A549 (cell line): ENCODE results near the gene SPTLC2. TPM values are rescaled to one million over a fixed set of nuclear protein-coding genes. Genes with fewer than 3 reads are reported as not detected.

Source experiments
- ATAC-seq, 2 experiments: fragments of 200-7000 bp in 1 of 2; fragments of >200 bp in 1 of 2; cut with Nextera tagmentation in 1 of 2; cut with Tn5 transposase in 1 of 2; 3 replicates each; pipeline versions ENCODE4 v1.8.0 to v1.9.1; 2018 to 2020; ENCODE audit warnings: mild to moderate bottlenecking in 1 of 2, moderate library complexity in 1 of 2
- CTCF ChIA-PET: fragments of 300-600 bp; sonication (Branson Sonifier 250); formaldehyde crosslinking; extraction: SDS; loops from one replicate; lab custom pipeline; 2021; ENCODE audit warnings: antibody characterized with exemption, inconsistent platforms; lab: Yijun Ruan, JAX
- POLR2A ChIA-PET: fragments of 350-600 bp; formaldehyde crosslinking; extraction: SDS; loops from one replicate; lab custom pipeline; 2021; ENCODE audit warnings: antibody characterized with exemption, inconsistent platforms; lab: Yijun Ruan, JAX
- DNase-seq, 2 experiments: peaks; one replicate each; pipeline versions ENCODE4 v3.0.0 to v3.0.0-alpha.2; 2011 to 2016; ENCODE audit warnings: low read depth in 1 of 2, low spot score in 1 of 2
- FAIRE-seq: peaks from 2 replicates; lab custom pipeline; 2011; peaks lifted over from hg19 to GRCh38; lab: Jason Lieb, UNC
- H3K27ac ChIP-seq, 2 experiments: fragments of >200 bp; sonication (Bioruptor Twin); formaldehyde crosslinking; 3 replicates each; pipeline ENCODE4 v1.5.1; 2016 to 2017
- H3K4me1 ChIP-seq: fragments of >200 bp; sonication (Bioruptor Twin); formaldehyde crosslinking; 3 replicates; pipeline ENCODE4 v1.6.1; 2016
- H3K4me2 ChIP-seq: fragments of >200 bp; sonication (Bioruptor Twin); formaldehyde crosslinking; 3 replicates; pipeline ENCODE4 v1.6.1; 2016
- H3K4me3 ChIP-seq: fragments of >200 bp; sonication (Bioruptor Twin); formaldehyde crosslinking; 3 replicates; pipeline ENCODE4 v1.5.1; 2016
- H3K9me3 ChIP-seq: fragments of >200 bp; sonication (Bioruptor Twin); formaldehyde crosslinking; 3 replicates; pipeline ENCODE4 v1.6.1; 2016
- CEBPB ChIP-seq, 2 experiments: fragments of >200 bp in 1 of 2; sonication (Bioruptor Twin) in 1 of 2; formaldehyde crosslinking in 1 of 2; IDR thresholded peaks; 2 replicates each; pipeline ENCODE4 v1.6.1; 2012 to 2016
- CHD4 ChIP-seq: fragments of 200-600 bp; sonication (generic); IDR thresholded peaks from 2 replicates; pipeline ENCODE4 v1.6.1; 2016; ENCODE audit warnings: antibody characterized with exemption, mild to moderate bottlenecking, borderline replicate concordance
- EHF ChIP-seq: fragments of 250-450 bp; sonication (Bioruptor Pico); IDR thresholded peaks from 2 replicates; pipeline ENCODE4 v1.5.0; 2020; ENCODE audit warnings: mild to moderate bottlenecking
- EP300 ChIP-seq, 2 experiments: fragments of >200 bp; sonication (Bioruptor Twin); formaldehyde crosslinking; IDR thresholded peaks; 2 replicates in 1 of 2; 3 replicates in 1 of 2; pipeline ENCODE4 v1.6.1; 2016 to 2017
- ESRRA ChIP-seq: fragments of 150-350 bp; IDR thresholded peaks from 2 replicates; pipeline ENCODE4 v1.6.1; 2014; ENCODE audit warnings: mild to moderate bottlenecking, low read length, borderline replicate concordance
- FOSB ChIP-seq: fragments of 250-450 bp; sonication (Bioruptor Pico); IDR thresholded peaks from 2 replicates; pipeline ENCODE4 v1.5.0; 2020; ENCODE audit warnings: mild to moderate bottlenecking, moderate library complexity
- FOSL2 ChIP-seq, 2 experiments: fragments of 450-650 bp in 1 of 2; fragments of >200 bp in 1 of 2; sonication (Bioruptor Twin) in 1 of 2; formaldehyde crosslinking; IDR thresholded peaks; 2 replicates each; pipeline versions ENCODE4 v1.5.0 to v1.6.1; 2016 to 2020; ENCODE audit warnings: mild to moderate bottlenecking in 1 of 2, moderate library complexity in 1 of 2
- FOXS1 ChIP-seq: fragments of 250-450 bp; sonication (Bioruptor Pico); IDR thresholded peaks from 2 replicates; pipeline ENCODE4 v1.5.0; 2020; ENCODE audit warnings: mild to moderate bottlenecking, moderate library complexity
- HOXA7 ChIP-seq: fragments of 250-450 bp; sonication (Bioruptor Pico); IDR thresholded peaks from 2 replicates; pipeline ENCODE4 v1.5.0; 2020; ENCODE audit warnings: mild to moderate bottlenecking, moderate library complexity
- HOXB13 ChIP-seq: fragments of 250-450 bp; sonication (Bioruptor Pico); IDR thresholded peaks from 2 replicates; pipeline ENCODE4 v1.5.0; 2020; ENCODE audit warnings: low read depth, mild to moderate bottlenecking, moderate library complexity
- HOXB5 ChIP-seq: fragments of 250-450 bp; sonication (Bioruptor Pico); IDR thresholded peaks from 2 replicates; pipeline ENCODE4 v1.5.0; 2020; ENCODE audit warnings: mild to moderate bottlenecking, moderate library complexity
- KDM1A ChIP-seq: fragments of 200-600 bp; sonication (generic); IDR thresholded peaks from 2 replicates; pipeline ENCODE4 v1.6.1; 2016; ENCODE audit warnings: low read depth, mild to moderate bottlenecking
- MAZ ChIP-seq: fragments of 150-350 bp; IDR thresholded peaks from 2 replicates; pipeline ENCODE4 v1.6.1; 2014; ENCODE audit warnings: antibody characterized with exemption, low read depth, low read length, borderline replicate concordance
- NPAS2 ChIP-seq: fragments of 250-450 bp; sonication (Bioruptor Pico); IDR thresholded peaks from 2 replicates; pipeline ENCODE4 v1.8.0; 2022; ENCODE audit warnings: mild to moderate bottlenecking, moderate library complexity, borderline replicate concordance
- PHF8 ChIP-seq: fragments of 200-600 bp; sonication (generic); IDR thresholded peaks from 2 replicates; pipeline ENCODE4 v1.6.1; 2016; ENCODE audit warnings: low read depth, mild to moderate bottlenecking, antibody characterized with exemption, moderate library complexity, borderline replicate concordance
- RFX5 ChIP-seq: fragments of 450-650 bp; IDR thresholded peaks from 2 replicates; pipeline ENCODE4 v1.7.1; 2014; ENCODE audit warnings: antibody characterized with exemption, mild to moderate bottlenecking, moderate library complexity
- RNF2 ChIP-seq: fragments of 200-600 bp; sonication (generic); IDR thresholded peaks from 2 replicates; pipeline ENCODE4 v1.6.1; 2016; ENCODE audit warnings: low read depth, mild to moderate bottlenecking, antibody characterized with exemption, moderate library complexity, borderline replicate concordance
- SMC3 ChIP-seq: fragments of >200 bp; sonication (Bioruptor Twin); formaldehyde crosslinking; IDR thresholded peaks from 3 replicates; pipeline ENCODE4 v1.6.1; 2018; ENCODE audit warnings: inconsistent platforms
- TFCP2L1 ChIP-seq: fragments of 250-450 bp; sonication (Bioruptor Pico); IDR thresholded peaks from 2 replicates; pipeline ENCODE4 v1.5.0; 2021; ENCODE audit warnings: mild to moderate bottlenecking
- ZFP36 ChIP-seq: fragments of 450-650 bp; IDR thresholded peaks from 2 replicates; pipeline ENCODE4 v1.6.1; 2014; ENCODE audit warnings: borderline replicate concordance; ENCODE audit not compliant: partially characterized antibody
- ZSCAN20 ChIP-seq: fragments of 250-450 bp; sonication (Bioruptor Pico); IDR thresholded peaks from 2 replicates; pipeline ENCODE4 v1.8.0; 2022; ENCODE audit warnings: mild to moderate bottlenecking, moderate library complexity
- WGBS: methylation state at CpG from one replicate; pipeline ENCODE4 v1.1.6; 2017; ENCODE audit errors: missing lambda C conversion rate; 5-methylcytosine and 5-hydroxymethylcytosine counted together
- polyA plus RNA-seq, 4 experiments: library from polyadenylated mRNA; depleted of rRNA in 3 of 4; stranded (reverse); fragments of >200 nt; fragmentation: RNase III in 1 of 4; extraction: RNeasy Plus Mini Kit Qiagen cat#74134 plus additional on column Dnase treatment in 1 of 4; gene quantifications; 2 replicates in 3 of 4; 3 replicates in 1 of 4; pipeline ENCODE4 v1.2.3, GENCODE V29; 2011 to 2017
- TF ChIP-seq, protein P1 (sequence below): IDR thresholded peaks from 2 replicates; pipeline ENCODE4 v1.6.1; 2012
- TF ChIP-seq, protein P2 (sequence below): fragments of 150-350 bp; IDR thresholded peaks from 2 replicates; pipeline ENCODE4 v1.6.1; 2014; ENCODE audit warnings: low read depth, mild to moderate bottlenecking, low read length
- TF ChIP-seq, protein P3 (sequence below): fragments of >200 bp; sonication (Bioruptor Twin); formaldehyde crosslinking; IDR thresholded peaks from 2 replicates; pipeline ENCODE4 v1.6.1; 2016
- TF ChIP-seq, protein P4 (sequence below): fragments of 450-650 bp; IDR thresholded peaks from 2 replicates; pipeline ENCODE4 v1.6.1; 2014; ENCODE audit warnings: antibody characterized with exemption
- TF ChIP-seq, protein P5 (sequence below): fragments of >200 bp; sonication (Bioruptor Twin); formaldehyde crosslinking; IDR thresholded peaks from 3 replicates; pipeline ENCODE4 v1.5.1; 2016
- TF ChIP-seq, protein P6 (sequence below): fragments of >200 bp; sonication (Bioruptor Twin); formaldehyde crosslinking; IDR thresholded peaks from 3 replicates; pipeline ENCODE4 v1.6.1; 2016

Gene SPTLC2
- polyA plus RNA-seq, 2 of the 4 experiments (the other 2 are of a cell fraction), result 17.2 to 30.9 TPM

DNA sequence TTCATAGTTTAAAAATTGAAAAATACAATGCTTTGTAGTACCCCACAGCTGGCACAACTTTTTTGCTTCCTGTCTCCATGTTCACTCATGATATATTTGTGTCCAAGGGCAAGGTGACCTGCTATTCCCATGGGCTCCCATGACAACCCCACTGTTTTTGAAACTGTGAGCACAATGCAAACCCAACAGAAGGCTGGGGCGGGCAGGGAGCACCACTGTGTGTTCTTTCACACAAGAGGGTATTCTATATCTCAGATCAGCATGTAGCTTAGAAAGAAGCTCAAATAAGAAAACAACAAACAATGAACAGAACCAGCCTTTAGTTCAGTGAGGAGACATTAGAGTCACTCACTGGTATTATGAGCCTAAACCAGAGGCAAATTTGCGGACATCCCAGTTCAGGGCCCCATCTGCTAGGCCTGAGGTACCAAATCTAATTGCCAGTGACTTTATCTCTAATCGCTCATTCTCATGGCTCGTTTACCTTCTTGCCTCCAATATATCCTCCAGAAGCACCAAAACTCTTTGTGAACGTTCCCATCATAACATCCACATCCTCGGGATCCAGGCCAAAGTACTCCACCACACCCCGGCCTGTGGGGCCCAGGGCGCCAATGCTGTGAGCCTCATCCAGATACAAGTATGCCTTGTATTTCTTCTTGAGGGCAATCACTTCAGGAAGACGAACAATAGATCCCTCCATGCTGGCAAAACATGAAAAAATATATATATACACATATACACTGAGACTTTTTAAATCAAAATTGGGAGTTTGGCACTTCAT is 61.4 kb downstream of the SPTLC2 start:
- no peak for ATAC-seq
- POLR2A ChIA-PET, result no interaction called here
- Histone ChIP-seq H3K4me3 (no peak overlapping the region), H3K4me1 (no peaks in the 10 kb centered on the region), H3K9me3 (no peaks in the 10 kb centered on the region), H3K4me2 (no peak overlapping the region), H3K27ac (no peak overlapping the region)
- no peak for FAIRE-seq
- CTCF ChIA-PET, result interaction anchor here (0.6 to 5.9 kb wide), 4 partner anchors 9 to 404 kb away, joined by 3 to 39 read pairs (median 4); no protein-coding TSS in a partner anchor
- 91% methylated on average over 9 of the region's 9 CpGs for WGBS
- no peak for DNase-seq
- TF ChIP-seq, protein P1, sequence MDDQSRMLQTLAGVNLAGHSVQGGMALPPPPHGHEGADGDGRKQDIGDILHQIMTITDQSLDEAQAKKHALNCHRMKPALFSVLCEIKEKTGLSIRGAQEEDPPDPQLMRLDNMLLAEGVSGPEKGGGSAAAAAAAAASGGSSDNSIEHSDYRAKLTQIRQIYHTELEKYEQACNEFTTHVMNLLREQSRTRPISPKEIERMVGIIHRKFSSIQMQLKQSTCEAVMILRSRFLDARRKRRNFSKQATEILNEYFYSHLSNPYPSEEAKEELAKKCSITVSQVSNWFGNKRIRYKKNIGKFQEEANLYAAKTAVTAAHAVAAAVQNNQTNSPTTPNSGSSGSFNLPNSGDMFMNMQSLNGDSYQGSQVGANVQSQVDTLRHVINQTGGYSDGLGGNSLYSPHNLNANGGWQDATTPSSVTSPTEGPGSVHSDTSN, result no peak
- no peak for TF ChIP-seq FOSL2 (IDR thresholded peaks at IDR 0.05)
- no peak for TF ChIP-seq FOSL2 (CRISPR knock-in tag; IDR thresholded peaks at IDR 0.05)
- TF ChIP-seq CEBPB (IDR thresholded peaks at IDR 0.05), result no peak
- TF ChIP-seq FOSB (CRISPR knock-in tag), result no peak
- no peak for TF ChIP-seq CHD4
- no peak for TF ChIP-seq ZSCAN20 (CRISPR knock-in tag)
- TF ChIP-seq HOXB5 (CRISPR knock-in tag), result no peak
- no peak for TF ChIP-seq PHF8
- TF ChIP-seq, protein P2, sequence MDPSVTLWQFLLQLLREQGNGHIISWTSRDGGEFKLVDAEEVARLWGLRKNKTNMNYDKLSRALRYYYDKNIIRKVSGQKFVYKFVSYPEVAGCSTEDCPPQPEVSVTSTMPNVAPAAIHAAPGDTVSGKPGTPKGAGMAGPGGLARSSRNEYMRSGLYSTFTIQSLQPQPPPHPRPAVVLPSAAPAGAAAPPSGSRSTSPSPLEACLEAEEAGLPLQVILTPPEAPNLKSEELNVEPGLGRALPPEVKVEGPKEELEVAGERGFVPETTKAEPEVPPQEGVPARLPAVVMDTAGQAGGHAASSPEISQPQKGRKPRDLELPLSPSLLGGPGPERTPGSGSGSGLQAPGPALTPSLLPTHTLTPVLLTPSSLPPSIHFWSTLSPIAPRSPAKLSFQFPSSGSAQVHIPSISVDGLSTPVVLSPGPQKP, result no peak
- TF ChIP-seq RFX5, result no peak
- TF ChIP-seq HOXA7, result no peak
- no peak for TF ChIP-seq KDM1A
- TF ChIP-seq RNF2, result no peak

DNA sequence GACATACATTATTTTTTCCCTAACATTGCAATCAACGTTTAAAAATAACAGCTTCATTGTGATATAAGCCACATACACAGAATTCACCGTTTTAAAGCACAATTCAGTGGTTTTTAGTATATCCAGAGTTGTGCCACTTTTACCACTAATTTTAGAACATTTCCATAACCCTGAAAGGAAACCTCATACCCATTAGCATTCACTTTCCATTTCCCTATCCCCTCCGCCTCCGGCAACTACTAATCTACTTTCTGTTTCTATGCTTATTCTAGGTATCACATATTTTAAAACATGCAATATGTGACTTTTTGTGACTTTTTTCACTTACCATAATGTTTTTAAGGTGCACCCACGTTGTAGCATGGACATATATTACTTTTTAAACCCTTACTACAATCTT is 62.2 kb downstream of the SPTLC2 start:
- ATAC-seq, result no peak
- CTCF ChIA-PET, result interaction anchor here (1.9 to 5.9 kb wide), 3 partner anchors 8 to 403 kb away, joined by 5 to 39 read pairs (median 34); partner anchors contain the start of gene AHSA1
- WGBS, result 87% methylated on average over 5 of the region's 5 CpGs
- no peaks in the 10 kb centered on the region for H3K4me1 ChIP-seq
- TF ChIP-seq, protein P1, result no peak
- TF ChIP-seq FOXS1, result no peak
- TF ChIP-seq TFCP2L1 (CRISPR knock-in tag), result no peak
- TF ChIP-seq, protein P3, sequence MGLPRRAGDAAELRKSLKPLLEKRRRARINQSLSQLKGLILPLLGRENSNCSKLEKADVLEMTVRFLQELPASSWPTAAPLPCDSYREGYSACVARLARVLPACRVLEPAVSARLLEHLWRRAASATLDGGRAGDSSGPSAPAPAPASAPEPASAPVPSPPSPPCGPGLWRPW, result no peak
- no peak for TF ChIP-seq MAZ
- TF ChIP-seq NPAS2 (CRISPR knock-in tag), result no peak
- TF ChIP-seq, protein P4, sequence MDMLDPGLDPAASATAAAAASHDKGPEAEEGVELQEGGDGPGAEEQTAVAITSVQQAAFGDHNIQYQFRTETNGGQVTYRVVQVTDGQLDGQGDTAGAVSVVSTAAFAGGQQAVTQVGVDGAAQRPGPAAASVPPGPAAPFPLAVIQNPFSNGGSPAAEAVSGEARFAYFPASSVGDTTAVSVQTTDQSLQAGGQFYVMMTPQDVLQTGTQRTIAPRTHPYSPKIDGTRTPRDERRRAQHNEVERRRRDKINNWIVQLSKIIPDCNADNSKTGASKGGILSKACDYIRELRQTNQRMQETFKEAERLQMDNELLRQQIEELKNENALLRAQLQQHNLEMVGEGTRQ, result no peak
- TF ChIP-seq, protein P5, sequence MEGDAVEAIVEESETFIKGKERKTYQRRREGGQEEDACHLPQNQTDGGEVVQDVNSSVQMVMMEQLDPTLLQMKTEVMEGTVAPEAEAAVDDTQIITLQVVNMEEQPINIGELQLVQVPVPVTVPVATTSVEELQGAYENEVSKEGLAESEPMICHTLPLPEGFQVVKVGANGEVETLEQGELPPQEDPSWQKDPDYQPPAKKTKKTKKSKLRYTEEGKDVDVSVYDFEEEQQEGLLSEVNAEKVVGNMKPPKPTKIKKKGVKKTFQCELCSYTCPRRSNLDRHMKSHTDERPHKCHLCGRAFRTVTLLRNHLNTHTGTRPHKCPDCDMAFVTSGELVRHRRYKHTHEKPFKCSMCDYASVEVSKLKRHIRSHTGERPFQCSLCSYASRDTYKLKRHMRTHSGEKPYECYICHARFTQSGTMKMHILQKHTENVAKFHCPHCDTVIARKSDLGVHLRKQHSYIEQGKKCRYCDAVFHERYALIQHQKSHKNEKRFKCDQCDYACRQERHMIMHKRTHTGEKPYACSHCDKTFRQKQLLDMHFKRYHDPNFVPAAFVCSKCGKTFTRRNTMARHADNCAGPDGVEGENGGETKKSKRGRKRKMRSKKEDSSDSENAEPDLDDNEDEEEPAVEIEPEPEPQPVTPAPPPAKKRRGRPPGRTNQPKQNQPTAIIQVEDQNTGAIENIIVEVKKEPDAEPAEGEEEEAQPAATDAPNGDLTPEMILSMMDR, result no peak
- TF ChIP-seq, protein P6, sequence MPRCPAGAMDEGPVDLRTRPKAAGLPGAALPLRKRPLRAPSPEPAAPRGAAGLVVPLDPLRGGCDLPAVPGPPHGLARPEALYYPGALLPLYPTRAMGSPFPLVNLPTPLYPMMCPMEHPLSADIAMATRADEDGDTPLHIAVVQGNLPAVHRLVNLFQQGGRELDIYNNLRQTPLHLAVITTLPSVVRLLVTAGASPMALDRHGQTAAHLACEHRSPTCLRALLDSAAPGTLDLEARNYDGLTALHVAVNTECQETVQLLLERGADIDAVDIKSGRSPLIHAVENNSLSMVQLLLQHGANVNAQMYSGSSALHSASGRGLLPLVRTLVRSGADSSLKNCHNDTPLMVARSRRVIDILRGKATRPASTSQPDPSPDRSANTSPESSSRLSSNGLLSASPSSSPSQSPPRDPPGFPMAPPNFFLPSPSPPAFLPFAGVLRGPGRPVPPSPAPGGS, result no peak
- no peak for TF ChIP-seq EHF (CRISPR knock-in tag)
- TF ChIP-seq HOXB13 (CRISPR knock-in tag), result no peak
- TF ChIP-seq SMC3, result no peak
- TF ChIP-seq ZFP36, result no peak
- TF ChIP-seq KDM1A, result no peak
- TF ChIP-seq ESRRA, result no peak
- TF ChIP-seq EP300 (IDR thresholded peaks at IDR 0.05), result no peak
- TF ChIP-seq, all 56 proteins: peak for 0
- no peak for DNase-seq
- Histone ChIP-seq H3K27ac (no peak overlapping the region), H3K9me3 (no peaks in the 10 kb centered on the region), H3K4me3 (no peak overlapping the region), H3K4me2 (no peak overlapping the region)
- POLR2A ChIA-PET, result interaction anchor here (0.7 kb wide), 1 partner anchor 80 kb away, joined by 4 read pairs; no protein-coding TSS in a partner anchor
- FAIRE-seq, result no peak
